GM19452 (cell line): ENCODE measurements around the gene RFWD3.

Source experiments
- ATAC-seq: cut with Tn5 transposase; IDR thresholded peaks from one replicate; pipeline ENCODE4 v1.9.1; 2021; ENCODE audit not compliant: unreplicated experiment

RFWD3 gene

GRCh38 chr16:74623839-74624235, 42.8 kb downstream of the RFWD3 start:
- no peak for ATAC-seq

- no peak for ATAC-seq
These were observed 43.4 kb downstream of the RFWD3 start for GRCh38 chr16:74623214-74623838.

DNA sequence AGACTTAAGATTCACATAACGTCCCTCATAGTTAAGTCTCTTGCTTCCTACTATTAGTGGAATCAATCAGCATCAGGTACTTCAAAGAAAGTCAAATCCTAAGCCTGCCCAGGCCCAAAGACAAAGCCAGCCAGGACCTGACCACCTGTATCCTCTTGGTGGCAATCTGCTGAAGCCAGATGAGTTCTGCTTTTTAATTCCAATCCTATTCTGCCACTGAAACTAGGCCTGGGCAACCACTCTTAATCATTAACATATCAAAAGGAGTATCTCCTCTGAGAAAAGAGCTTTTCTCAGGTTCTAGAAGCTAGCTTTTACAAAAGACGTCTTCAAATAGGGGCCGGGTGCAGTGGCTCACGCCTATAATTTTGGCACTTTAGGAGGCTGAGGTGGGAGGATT, 44.7 kb downstream of the RFWD3 start:
- no peak for ATAC-seq

DNA sequence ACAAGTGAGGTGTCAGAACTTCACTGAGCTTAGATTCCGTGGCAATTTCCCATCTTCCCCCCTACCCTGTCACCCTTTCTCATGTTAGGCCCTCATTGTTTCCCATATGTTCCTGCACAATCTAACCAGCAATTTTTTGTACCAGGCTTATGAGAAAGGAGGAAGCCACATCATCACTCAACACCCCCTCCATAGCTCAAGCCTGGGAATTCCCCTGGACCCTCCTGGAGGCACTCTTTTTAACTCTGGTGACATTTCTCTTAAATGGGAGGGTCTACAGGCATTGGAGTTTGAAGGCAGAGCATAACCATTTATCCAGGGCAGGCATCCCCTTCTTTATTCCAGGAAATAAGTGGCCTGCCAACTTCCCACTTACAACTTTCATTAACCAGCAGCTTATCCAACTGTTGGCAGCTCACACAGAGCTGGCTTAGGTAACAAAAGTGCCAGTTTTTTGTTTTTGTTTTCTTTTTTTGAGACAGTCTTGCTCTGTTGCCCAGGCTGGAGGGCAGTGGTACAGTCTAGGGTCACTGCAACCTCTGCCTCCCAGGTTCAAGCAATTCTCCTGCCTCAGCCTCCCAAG, 49.4 kb downstream of the RFWD3 start:
- ATAC-seq = no peak

- ATAC-seq = no peak
These were observed 55.0 kb downstream of the RFWD3 start for GRCh38 chr16:74611721-74612120.

- no peak for ATAC-seq
These were observed 57.7 kb downstream of the RFWD3 start for GRCh38 chr16:74608944-74609343.

GRCh38 chr16:74608381-74608780, 58.3 kb downstream of the RFWD3 start:
- ATAC-seq = no peak

DNA sequence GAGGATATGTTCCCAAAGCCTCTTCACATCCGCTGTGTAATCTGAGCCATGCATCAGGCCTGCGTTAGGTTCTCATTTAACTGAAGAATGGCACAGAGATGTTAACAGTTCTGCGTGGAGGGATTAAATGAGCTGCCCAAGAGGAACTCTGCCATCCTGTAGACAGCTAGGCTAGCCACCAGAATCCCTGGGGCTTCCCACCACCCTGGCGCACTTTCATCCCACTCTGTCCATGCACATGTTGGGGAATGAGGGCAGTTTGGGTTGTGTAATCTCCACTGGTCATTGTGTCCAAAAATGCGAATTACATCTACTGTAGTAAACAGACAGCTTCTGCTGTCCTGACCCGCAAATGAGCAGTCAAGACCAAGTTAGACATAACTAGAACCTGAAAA, 58.7 kb downstream of the RFWD3 start:
- ATAC-seq = no peak

- ATAC-seq = peak; percentile 31
These were observed 59.2 kb downstream of the RFWD3 start for GRCh38 chr16:74607310-74607961.

- peak; percentile 97 for ATAC-seq
These were observed 60.0 kb downstream of the RFWD3 start, which contains the start of gene GLG1 for GRCh38 chr16:74606521-74607309. GLG1 (minus strand) TSS chr16:74607114; CDS start chr16:74607094, 20 bp downstream.

GRCh38 chr16:74605746-74606520, 60.7 kb downstream of the RFWD3 start:
- no peak for ATAC-seq

DNA sequence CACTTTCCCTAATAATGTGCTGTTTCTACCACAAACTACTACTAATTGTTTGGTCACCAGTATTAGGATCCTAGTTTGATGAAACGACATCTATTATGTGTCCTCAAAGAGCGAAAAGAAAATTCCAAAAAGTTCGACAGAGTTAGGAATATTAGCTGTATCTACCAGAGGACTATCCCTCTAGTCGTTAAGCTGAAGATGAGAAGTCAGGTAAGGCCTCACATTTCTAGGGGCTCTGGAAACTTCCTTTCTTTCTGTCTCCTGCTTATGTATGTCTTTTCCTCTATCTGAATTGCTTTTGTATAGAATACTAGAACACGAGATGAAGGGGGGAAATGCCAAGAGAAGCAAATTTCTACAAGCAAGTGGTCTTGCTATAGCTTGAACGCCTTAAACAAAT, 61.3 kb downstream of the RFWD3 start:
- ATAC-seq = no peak

DNA sequence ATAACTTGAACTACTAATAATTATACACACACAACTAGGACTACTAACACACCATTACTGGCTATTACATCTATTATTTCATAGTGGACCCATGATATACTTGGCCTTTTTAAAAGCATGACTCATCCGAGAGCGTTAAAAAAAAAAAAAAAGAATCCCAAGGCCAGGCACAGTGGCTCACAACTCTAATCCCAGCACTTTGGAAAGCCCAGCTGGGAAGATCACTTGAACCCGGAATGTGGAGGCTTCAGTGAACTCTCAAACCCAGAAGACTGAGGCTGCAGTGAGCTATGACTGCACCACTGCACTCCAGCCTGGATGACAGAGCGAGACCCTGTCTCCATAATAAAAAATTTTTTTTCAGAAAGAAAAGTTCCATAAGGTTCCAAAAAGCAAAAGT, 62.8 kb downstream of the RFWD3 start:
- ATAC-seq = no peak

DNA sequence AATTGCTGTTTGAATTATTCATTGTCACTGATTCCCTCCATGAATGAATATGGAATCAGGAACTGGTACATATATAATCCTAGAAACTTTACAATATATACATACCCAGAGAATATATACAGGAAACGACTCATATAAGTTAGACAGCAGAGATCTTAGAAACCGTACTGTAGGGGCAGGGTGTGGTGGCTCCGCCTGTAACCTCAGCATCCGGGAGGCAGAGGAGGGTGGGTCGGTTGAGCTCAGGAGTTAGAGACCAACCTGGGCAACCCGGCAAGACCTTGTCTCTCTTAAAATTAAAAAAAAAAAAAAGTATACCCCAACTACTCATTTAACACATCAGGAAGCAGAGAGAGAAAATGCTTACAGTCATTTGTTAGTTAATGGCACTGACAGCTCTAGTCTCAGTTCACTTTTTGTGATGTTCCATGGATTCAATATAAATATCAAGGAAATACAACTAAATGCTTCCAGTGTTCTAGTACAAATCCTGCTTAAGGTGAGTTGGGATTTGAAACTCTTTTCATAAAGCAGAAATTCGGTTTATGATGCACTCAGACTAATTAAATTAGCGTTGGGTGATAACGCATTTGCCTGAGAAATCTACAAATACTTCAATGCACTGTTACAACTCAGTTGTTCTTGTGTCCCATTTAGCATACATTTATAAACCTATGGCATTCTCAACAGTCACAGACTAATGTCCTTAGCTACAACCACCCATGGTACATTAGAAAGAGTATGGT, 65.4 kb downstream of the RFWD3 start:
- peak; percentile 85 for ATAC-seq

DNA sequence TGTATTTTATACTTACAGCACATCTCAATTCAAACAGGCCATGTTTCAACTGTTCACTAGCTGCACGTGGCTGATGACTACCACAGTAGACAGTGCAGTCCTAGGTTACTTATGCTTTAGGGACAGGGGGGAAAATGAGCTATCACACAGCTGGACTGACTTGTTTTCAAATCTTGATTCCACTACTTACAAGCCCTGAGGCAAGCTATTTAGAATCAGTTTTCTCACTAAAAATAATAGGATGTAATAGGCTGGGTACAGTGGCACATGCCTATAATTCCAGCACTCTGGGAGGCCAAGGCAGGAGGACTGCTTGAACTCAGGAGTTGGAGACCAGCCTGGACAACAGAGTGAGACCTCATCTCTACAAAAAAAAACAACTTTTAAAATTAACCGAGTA, 70.1 kb downstream of the RFWD3 start:
- ATAC-seq = no peak

GRCh38 chr16:74592847-74593246, 73.8 kb downstream of the RFWD3 start:
- no peak for ATAC-seq

DNA sequence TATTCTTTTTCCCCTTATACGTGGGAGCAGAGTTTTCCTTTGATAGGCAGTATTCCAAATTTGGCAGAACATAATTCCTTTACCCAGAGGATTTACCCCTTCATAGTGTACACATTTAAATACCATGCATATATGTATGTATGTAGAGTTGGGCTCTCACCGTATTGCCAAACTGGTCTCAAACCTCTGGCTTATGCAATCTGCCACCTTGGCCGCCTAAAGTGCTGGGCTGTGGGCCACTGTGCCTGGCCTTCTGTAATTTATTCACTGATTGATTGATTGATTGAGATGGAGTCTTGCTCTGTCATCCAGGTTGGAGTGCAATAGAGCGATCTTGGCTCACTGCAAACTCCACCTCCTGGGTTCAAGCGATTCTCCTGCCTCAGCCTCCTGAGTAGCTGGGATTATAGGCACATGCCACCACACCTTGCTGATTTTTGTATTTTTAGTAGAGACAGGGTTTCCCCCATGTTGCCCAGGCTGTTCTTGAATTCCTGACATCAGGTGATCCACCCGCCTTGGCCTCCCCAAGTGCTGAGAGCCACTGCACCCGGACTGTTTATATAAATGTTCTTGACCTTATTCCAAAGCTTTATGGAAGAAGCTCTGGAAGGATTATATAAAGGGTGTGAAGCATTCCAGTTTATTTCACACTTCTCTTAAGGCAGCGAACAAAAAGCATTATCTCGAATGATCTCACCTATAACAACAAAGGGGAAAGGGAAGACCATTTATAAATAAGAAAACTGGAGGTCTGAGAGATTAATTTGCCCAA, 74.6 kb downstream of the RFWD3 start:
- ATAC-seq = no peak

- ATAC-seq = no peak
These were observed 79.7 kb downstream of the RFWD3 start for GRCh38 chr16:74586948-74587347.

DNA sequence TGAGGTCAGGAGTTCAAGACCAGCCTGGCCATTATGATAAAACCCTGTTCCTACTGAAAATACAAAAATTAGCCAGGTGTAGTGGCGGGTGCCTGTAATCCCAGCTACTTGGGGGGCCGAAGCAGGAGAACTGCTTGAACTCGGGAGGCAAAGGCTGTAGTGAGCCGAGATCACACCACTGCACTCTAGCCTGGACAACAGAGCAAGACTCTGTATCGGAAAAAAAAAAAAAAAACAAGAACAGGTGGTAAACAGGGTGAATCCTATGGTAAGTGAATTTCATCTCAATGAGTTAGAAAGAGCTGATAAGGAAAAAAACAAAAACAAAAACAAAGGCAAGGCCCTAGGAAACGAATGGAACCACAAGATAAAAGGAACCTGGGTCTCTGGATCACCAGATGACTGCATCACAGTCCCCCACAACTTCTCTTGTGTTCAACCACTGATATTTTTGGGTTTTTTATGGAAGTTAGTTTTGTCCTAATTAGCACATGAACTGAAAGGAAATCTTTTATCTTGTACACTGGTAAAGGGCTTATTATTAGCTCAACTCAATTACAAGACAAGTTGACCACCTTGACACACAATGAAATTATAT, 80.7 kb downstream of the RFWD3 start:
- ATAC-seq = no peak
